HepG2 (cell line): ENCODE measurements around the gene MMP12. TPM values are rescaled to one million over a fixed set of nuclear protein-coding genes. Genes with fewer than 3 reads are reported as not detected.

ENCODE experiments used
- ATAC-seq: fragments of 200-7000 bp; cut with Tn5 transposase; 3 replicates; pipeline ENCODE4 v1.9.1; 2020; ENCODE audit warnings: mild to moderate bottlenecking, moderate library complexity
- BruUV-seq: library from RNA; stranded (reverse); fragments of 400-500 nt; replicated peaks from 2 replicates; lab custom pipeline; 2021; lab: Mats Ljungman, UMichigan
- CTCF ChIA-PET: fragments of 300-600 bp; formaldehyde crosslinking; extraction: SDS; loops from one replicate; lab custom pipeline; 2021; ENCODE audit warnings: low total read pairs, inconsistent platforms, low intra/inter-chr PET ratio; lab: Yijun Ruan, JAX
- POLR2A ChIA-PET: fragments of 350-600 bp; sonication (Branson Sonifier 250); formaldehyde crosslinking; loops from one replicate; lab custom pipeline; 2020; ENCODE audit warnings: antibody characterized with exemption, inconsistent platforms; lab: Yijun Ruan, JAX
- DNase-seq: peaks from one replicate; pipeline ENCODE4 v3.0.0-alpha.2; 2015; ENCODE audit warnings: low spot score
- FAIRE-seq: peaks from 3 replicates; lab custom pipeline; 2011; peaks lifted over from hg19 to GRCh38; lab: Jason Lieb, UNC
- H2AFZ ChIP-seq: one replicate; pipeline ENCODE4 v1.6.1; 2011; ENCODE audit warnings: low read length, inconsistent platforms
- H3K27ac ChIP-seq: fragments of 300-600 bp; 3 replicates; pipeline ENCODE4 v1.8.0; 2011; ENCODE audit warnings: mixed run types, mild to moderate bottlenecking, mixed read lengths, low read length, inconsistent platforms; ENCODE audit not compliant: insufficient read depth; ENCODE audit errors: extremely low read length
- H3K27me3 ChIP-seq, 2 experiments: fragments of 200-600 bp in 1 of 2; 2 replicates in 1 of 2; 3 replicates in 1 of 2; pipeline versions ENCODE4 v1.6.0 to v1.8.0; 2011; ENCODE audit warnings: low read length in 2 of 2, mild to moderate bottlenecking in 2 of 2, moderate library complexity in 2 of 2, inconsistent platforms in 1 of 2; ENCODE audit not compliant: insufficient read depth in 2 of 2, control insufficient read depth in 1 of 2
- H3K36me3 ChIP-seq, 2 experiments: fragments of 200-600 bp in 1 of 2; replicated peaks in 1 of 2; 2 replicates in 1 of 2; 3 replicates in 1 of 2; pipeline versions ENCODE4 v1.5.1 to v1.8.0; 2011; ENCODE audit warnings: low read length in 2 of 2, inconsistent platforms in 1 of 2; ENCODE audit not compliant: insufficient read depth in 2 of 2, control insufficient read depth in 1 of 2
- H3K4me1 ChIP-seq: 2 replicates; pipeline ENCODE4 v1.5.1; 2012; ENCODE audit warnings: low read length, inconsistent platforms; ENCODE audit not compliant: insufficient read depth
- H3K4me2 ChIP-seq: 2 replicates; pipeline ENCODE4 v1.6.0; 2011; ENCODE audit warnings: low read depth, low read length, inconsistent platforms
- H3K4me3 ChIP-seq, 3 experiments: fragments of 200-600 bp in 1 of 3; sonication (generic), shearing (Covaris generic) in 1 of 3; replicated peaks in 1 of 3; 2 replicates each; pipeline ENCODE4 v1.5.1; 2011 to 2016; ENCODE audit warnings: low read length in 3 of 3, inconsistent platforms in 2 of 3, low read depth in 2 of 3, mild to moderate bottlenecking in 2 of 3, control low read depth in 1 of 3, mixed read lengths in 1 of 3; ENCODE audit not compliant: insufficient read depth in 1 of 3
- H3K79me2 ChIP-seq: one replicate; pipeline ENCODE4 v1.6.1; 2011; ENCODE audit warnings: low read length, inconsistent platforms; ENCODE audit not compliant: insufficient read depth
- H3K9ac ChIP-seq: 2 replicates; pipeline ENCODE4 v1.6.0; 2011; ENCODE audit warnings: mild to moderate bottlenecking, low read depth, low read length, inconsistent platforms; ENCODE audit not compliant: insufficient read depth
- H3K9me3 ChIP-seq: 2 replicates; pipeline ENCODE4 v1.5.1; 2012; ENCODE audit warnings: mild to moderate bottlenecking, low read length
- H4K20me1 ChIP-seq: 2 replicates; pipeline ENCODE4 v1.6.0; 2011; ENCODE audit warnings: inconsistent platforms, mild to moderate bottlenecking, low read length, moderate library complexity; ENCODE audit not compliant: insufficient read depth
- AKAP8 ChIP-seq: sonication (generic); formaldehyde crosslinking; IDR thresholded peaks from 2 replicates; pipeline ENCODE4 v1.5.1; 2020; ENCODE audit warnings: mild to moderate bottlenecking, missing genetic modification reagents
- CREB1 ChIP-seq, 2 experiments: fragments of 450-650 bp in 1 of 2; IDR thresholded peaks; 2 replicates each; pipeline ENCODE4 v1.6.1; 2016 to 2017; ENCODE audit warnings: control low read depth in 1 of 2, mild to moderate bottlenecking in 1 of 2, missing compliant biosample characterization in 1 of 2, missing genetic modification characterization in 1 of 2
- FOXA1 ChIP-seq, 2 experiments: fragments of 450-650 bp in 1 of 2; sonication (generic) in 1 of 2; formaldehyde crosslinking in 1 of 2; IDR thresholded peaks; 2 replicates each; pipeline versions ENCODE4 v1.4.0 to v1.6.1; 2016 to 2020; ENCODE audit warnings: missing genetic modification reagents in 1 of 2
- FOXM1 ChIP-seq: sonication (generic); formaldehyde crosslinking; IDR thresholded peaks from 2 replicates; pipeline ENCODE4 v1.5.0; 2020; ENCODE audit warnings: missing genetic modification reagents
- HNRNPL ChIP-seq: fragments of 200-400 bp; formaldehyde crosslinking; IDR thresholded peaks from 2 replicates; pipeline ENCODE4 v1.6.1; 2017; ENCODE audit warnings: mild to moderate bottlenecking, low read depth, low read length
- NFKBIZ ChIP-seq: IDR thresholded peaks from 2 replicates; pipeline ENCODE4 v1.6.1; 2018; ENCODE audit warnings: missing genetic modification reagents, missing compliant biosample characterization
- NR2F6 ChIP-seq, 2 experiments: IDR thresholded peaks; 2 replicates each; pipeline ENCODE4 v1.6.1; 2016; ENCODE audit warnings: antibody characterized with exemption in 1 of 2, mild to moderate bottlenecking in 1 of 2
- RBAK ChIP-seq: sonication (generic); formaldehyde crosslinking; IDR thresholded peaks from 2 replicates; pipeline ENCODE4 v1.5.1; 2020; ENCODE audit warnings: mild to moderate bottlenecking, missing genetic modification reagents
- REXO4 ChIP-seq: sonication (generic); formaldehyde crosslinking; IDR thresholded peaks from 2 replicates; pipeline ENCODE4 v1.8.0; 2022; ENCODE audit warnings: missing genetic modification reagents, mild to moderate bottlenecking, borderline replicate concordance
- RFX3 ChIP-seq: IDR thresholded peaks from 2 replicates; pipeline ENCODE4 v1.6.1; 2016; ENCODE audit warnings: missing biosample characterization, missing genetic modification reagents
- ZNF121 ChIP-seq: sonication (generic); formaldehyde crosslinking; IDR thresholded peaks from 2 replicates; pipeline ENCODE4 v1.5.0; 2020; ENCODE audit warnings: mild to moderate bottlenecking, missing genetic modification reagents
- ZNF331 ChIP-seq: sonication (generic); formaldehyde crosslinking; IDR thresholded peaks from 2 replicates; pipeline ENCODE4 v1.4.0; 2020; ENCODE audit warnings: missing genetic modification reagents
- WGBS: methylation state at CpG from one replicate; pipeline ENCODE4 v1.1.6; 2017; ENCODE audit warnings: low lambda C conversion rate; 5-methylcytosine and 5-hydroxymethylcytosine counted together
- in situ Hi-C: cut with HindIII; loops from 2 replicates; pipeline ENCODE4 v1.10.0; 2017; ENCODE audit warnings: low pct_unique_long_range_greater_than_20kb; ENCODE audit not compliant: extremely low pct_ligation_motif_present
- intact Hi-C: fragments of 100-400 bp; cut with micrococcal nuclease; formaldehyde crosslinking; loops from one replicate; pipeline ENCODE4 v1.10.0; 2022; ENCODE audit not compliant: unreplicated experiment
- polyA plus RNA-seq, 8 experiments: library from polyadenylated mRNA; depleted of rRNA in 3 of 8; stranded (reverse) in 7 of 8; unstranded in 1 of 8; fragments of >200 nt; fragmentation: Illumina TruSeq in 4 of 8; extraction: Trizol in 4 of 8; gene quantifications; 2 replicates each; pipeline versions ENCODE4 v1.2.1 to v1.2.3, GENCODE V29; 2011 to 2016; ENCODE audit warnings: low read depth in 4 of 8, missing spikeins in 1 of 8, mixed read lengths in 1 of 8; ENCODE audit not compliant: insufficient read depth in 1 of 8
- total RNA-seq, 5 experiments: library from RNA; depleted of rRNA; stranded (reverse); fragments of >200 nt; fragmentation: Illumina TruSeq; extraction: Trizol; gene quantifications; 2 replicates each; pipeline ENCODE4 v1.2.3, GENCODE V29; 2016; ENCODE audit warnings: low read depth in 1 of 5
- TF ChIP-seq, protein P1 (sequence below): sonication (generic); formaldehyde crosslinking; IDR thresholded peaks from 2 replicates; pipeline ENCODE4 v1.5.0; 2020; ENCODE audit warnings: missing genetic modification reagents, mild to moderate bottlenecking, borderline replicate concordance
- TF ChIP-seq, protein P2 (sequence below), 2 experiments: sonication (generic) in 1 of 2; formaldehyde crosslinking in 1 of 2; IDR thresholded peaks; 2 replicates each; pipeline versions ENCODE4 v1.6.1 to v1.9.0; 2014 to 2022; ENCODE audit warnings: antibody characterized with exemption in 1 of 2, borderline replicate concordance in 1 of 2, inconsistent platforms in 1 of 2, low read depth in 1 of 2, missing genetic modification reagents in 1 of 2
- TF ChIP-seq, protein P3 (sequence below): sonication (generic); formaldehyde crosslinking; IDR thresholded peaks from 2 replicates; pipeline ENCODE4 v1.4.0; 2020; ENCODE audit warnings: mild to moderate bottlenecking, missing genetic modification reagents, borderline replicate concordance

MMP12 gene
- total and polyA plus RNA-seq, 2 of the 13 experiments (the other 11 are each of a cell fraction or from before 2014, with no cell fraction given) = not detected

DNA sequence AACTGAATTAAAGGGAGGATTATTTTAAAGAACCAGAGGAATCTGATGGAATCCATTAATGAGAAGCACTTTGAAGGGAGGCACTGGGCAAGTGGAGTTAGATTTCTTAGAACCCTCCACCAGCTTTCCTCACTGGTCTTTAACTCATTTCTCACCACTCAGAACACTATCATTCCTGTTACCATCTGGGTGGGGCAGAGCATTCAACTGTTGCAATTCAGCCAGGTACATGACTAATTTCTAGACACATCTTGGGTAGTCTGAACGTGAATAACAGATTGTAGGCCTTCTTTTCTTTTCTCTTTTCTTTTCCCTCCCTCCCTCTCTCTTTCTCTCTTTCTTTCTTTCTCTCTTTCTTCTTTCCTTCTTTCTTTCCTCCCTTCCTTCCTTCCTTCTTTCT, 61.3 kb downstream of the MMP12 start:
- H3K36me3 ChIP-seq = no peaks in the 10 kb centered on the region
- no peak overlapping the region for H3K27ac ChIP-seq
- intact Hi-C loops = no loop called here
- ChIA-PET CTCF (no interaction called here), POLR2A (no interaction called here)
- no peak for DNase-seq
- no peak overlapping the region for H3K9ac ChIP-seq
- H3K79me2 ChIP-seq = no peaks in the 10 kb centered on the region
- H2AFZ ChIP-seq = no peak overlapping the region
- H3K9me3 ChIP-seq = no peaks in the 10 kb centered on the region
- no peaks in the 10 kb centered on the region for H3K27me3 ChIP-seq
- H4K20me1 ChIP-seq = no peaks in the 10 kb centered on the region
- no peak overlapping the region for H3K4me2 ChIP-seq
- no TSS peak for BruUV-seq
- FAIRE-seq = no peak
- WGBS = 0% methylated on average over 1 of the region's 1 CpG
- H3K4me1 ChIP-seq = no peaks in the 10 kb centered on the region
- no peak for ATAC-seq
- in situ Hi-C loops = no loop called here
- H3K4me3 ChIP-seq = no peak overlapping the region
- TF ChIP-seq, protein P1, sequence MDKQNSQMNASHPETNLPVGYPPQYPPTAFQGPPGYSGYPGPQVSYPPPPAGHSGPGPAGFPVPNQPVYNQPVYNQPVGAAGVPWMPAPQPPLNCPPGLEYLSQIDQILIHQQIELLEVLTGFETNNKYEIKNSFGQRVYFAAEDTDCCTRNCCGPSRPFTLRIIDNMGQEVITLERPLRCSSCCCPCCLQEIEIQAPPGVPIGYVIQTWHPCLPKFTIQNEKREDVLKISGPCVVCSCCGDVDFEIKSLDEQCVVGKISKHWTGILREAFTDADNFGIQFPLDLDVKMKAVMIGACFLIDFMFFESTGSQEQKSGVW (CRISPR knock-in tag) = no peak
- TF ChIP-seq, protein P2, sequence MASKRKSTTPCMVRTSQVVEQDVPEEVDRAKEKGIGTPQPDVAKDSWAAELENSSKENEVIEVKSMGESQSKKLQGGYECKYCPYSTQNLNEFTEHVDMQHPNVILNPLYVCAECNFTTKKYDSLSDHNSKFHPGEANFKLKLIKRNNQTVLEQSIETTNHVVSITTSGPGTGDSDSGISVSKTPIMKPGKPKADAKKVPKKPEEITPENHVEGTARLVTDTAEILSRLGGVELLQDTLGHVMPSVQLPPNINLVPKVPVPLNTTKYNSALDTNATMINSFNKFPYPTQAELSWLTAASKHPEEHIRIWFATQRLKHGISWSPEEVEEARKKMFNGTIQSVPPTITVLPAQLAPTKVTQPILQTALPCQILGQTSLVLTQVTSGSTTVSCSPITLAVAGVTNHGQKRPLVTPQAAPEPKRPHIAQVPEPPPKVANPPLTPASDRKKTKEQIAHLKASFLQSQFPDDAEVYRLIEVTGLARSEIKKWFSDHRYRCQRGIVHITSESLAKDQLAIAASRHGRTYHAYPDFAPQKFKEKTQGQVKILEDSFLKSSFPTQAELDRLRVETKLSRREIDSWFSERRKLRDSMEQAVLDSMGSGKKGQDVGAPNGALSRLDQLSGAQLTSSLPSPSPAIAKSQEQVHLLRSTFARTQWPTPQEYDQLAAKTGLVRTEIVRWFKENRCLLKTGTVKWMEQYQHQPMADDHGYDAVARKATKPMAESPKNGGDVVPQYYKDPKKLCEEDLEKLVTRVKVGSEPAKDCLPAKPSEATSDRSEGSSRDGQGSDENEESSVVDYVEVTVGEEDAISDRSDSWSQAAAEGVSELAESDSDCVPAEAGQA (IDR thresholded peaks at IDR 0.05; ENCODE audit: low read depth) = no peak
- TF ChIP-seq, protein P2 (CRISPR knock-in tag; IDR thresholded peaks at IDR 0.05; ENCODE audit: borderline replicate concordance) = no peak
- TF ChIP-seq RFX3 (no peak), AKAP8 (CRISPR knock-in tag) (no peak), NFKBIZ (CRISPR knock-in tag) (no peak), FOXA1 (IDR thresholded peaks at IDR 0.05) (no peak), FOXA1 (CRISPR knock-in tag; IDR thresholded peaks at IDR 0.05) (no peak), NR2F6 (IDR thresholded peaks at IDR 0.05) (no peak), NR2F6 (CRISPR knock-in tag; IDR thresholded peaks at IDR 0.05) (no peak), CREB1 (IDR thresholded peaks at IDR 0.05) (no peak), CREB1 (CRISPR knock-in tag; IDR thresholded peaks at IDR 0.05) (no peak), HNRNPL (no peak), FOXM1 (CRISPR knock-in tag) (no peak), ZNF121 (CRISPR knock-in tag) (no peak), RBAK (CRISPR knock-in tag) (no peak), ZNF331 (CRISPR knock-in tag) (no peak), REXO4 (CRISPR knock-in tag) (no peak)
- TF ChIP-seq, protein P3, sequence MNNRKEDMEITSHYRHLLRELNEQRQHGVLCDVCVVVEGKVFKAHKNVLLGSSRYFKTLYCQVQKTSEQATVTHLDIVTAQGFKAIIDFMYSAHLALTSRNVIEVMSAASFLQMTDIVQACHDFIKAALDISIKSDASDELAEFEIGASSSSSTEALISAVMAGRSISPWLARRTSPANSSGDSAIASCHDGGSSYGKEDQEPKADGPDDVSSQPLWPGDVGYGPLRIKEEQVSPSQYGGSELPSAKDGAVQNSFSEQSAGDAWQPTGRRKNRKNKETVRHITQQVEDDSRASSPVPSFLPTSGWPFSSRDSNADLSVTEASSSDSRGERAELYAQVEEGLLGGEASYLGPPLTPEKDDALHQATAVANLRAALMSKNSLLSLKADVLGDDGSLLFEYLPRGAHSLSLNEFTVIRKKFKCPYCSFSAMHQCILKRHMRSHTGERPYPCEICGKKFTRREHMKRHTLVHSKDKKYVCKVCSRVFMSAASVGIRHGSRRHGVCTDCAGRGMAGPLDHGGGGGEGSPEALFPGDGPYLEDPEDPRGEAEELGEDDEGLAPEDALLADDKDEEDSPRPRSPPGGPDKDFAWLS (CRISPR knock-in tag) = no peak
